Uterus (tissue), 2 donors: Measurements from ENCODE around the gene STX10.

Source experiments
- POLR2A ChIP-seq, 2 donors: fragments of 450-650 bp; IDR thresholded peaks; one replicate each; pipeline ENCODE4 v1.6.1; 2016; ENCODE audit warnings: antibody characterized with exemption in 2 of 2, mild to moderate bottlenecking in 1 of 2, moderate library complexity in 1 of 2
- TF ChIP-seq, protein P1 (sequence below), 4 experiments: fragments of 200-600 bp in 2 of 4; fragments of 450-650 bp in 2 of 4; sonication (generic) in 2 of 4; IDR thresholded peaks; one replicate each; pipeline ENCODE4 v1.5.1; 2016 to 2019; ENCODE audit warnings: antibody characterized with exemption in 4 of 4, mild to moderate bottlenecking in 2 of 4, moderate library complexity in 1 of 4

DNA sequence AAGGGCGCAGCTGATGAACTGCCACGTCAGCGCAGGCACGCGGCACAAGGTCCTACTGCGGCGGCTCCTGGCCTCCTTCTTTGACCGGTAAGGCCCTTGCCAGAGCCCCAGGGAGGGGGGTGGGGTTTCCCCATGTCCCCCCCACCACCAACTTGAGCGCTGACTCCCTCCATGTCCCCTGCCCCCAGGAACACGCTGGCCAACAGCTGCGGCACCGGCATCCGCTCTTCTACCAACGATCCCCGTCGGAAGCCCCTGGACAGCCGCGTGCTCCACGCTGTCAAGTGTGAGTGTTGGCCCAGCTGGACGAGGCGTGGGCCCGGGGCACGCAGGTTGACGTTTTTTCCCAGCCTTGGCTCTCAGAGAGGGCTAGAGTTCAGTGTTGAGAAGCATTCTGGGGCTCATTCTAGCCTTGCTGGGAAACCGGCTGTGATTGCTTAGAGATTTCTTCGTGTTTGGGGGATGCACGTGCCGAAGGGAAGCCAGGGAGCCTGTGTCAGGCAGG is 12.8 kb downstream of the STX10 start:
- no peak for TF ChIP-seq POLR2A (IDR thresholded peaks at IDR 0.05)
- TF ChIP-seq, protein P1, sequence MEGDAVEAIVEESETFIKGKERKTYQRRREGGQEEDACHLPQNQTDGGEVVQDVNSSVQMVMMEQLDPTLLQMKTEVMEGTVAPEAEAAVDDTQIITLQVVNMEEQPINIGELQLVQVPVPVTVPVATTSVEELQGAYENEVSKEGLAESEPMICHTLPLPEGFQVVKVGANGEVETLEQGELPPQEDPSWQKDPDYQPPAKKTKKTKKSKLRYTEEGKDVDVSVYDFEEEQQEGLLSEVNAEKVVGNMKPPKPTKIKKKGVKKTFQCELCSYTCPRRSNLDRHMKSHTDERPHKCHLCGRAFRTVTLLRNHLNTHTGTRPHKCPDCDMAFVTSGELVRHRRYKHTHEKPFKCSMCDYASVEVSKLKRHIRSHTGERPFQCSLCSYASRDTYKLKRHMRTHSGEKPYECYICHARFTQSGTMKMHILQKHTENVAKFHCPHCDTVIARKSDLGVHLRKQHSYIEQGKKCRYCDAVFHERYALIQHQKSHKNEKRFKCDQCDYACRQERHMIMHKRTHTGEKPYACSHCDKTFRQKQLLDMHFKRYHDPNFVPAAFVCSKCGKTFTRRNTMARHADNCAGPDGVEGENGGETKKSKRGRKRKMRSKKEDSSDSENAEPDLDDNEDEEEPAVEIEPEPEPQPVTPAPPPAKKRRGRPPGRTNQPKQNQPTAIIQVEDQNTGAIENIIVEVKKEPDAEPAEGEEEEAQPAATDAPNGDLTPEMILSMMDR (IDR thresholded peaks at IDR 0.05) = no peak
